Fibroblast of lung (primary cell): ENCODE data around the gene ARL10.

Experiments
- EZH2 ChIP-seq: IDR thresholded peaks from 2 replicates; pipeline ENCODE4 v1.5.1; 2012; ENCODE audit warnings: low read length, control low read depth, mild to moderate bottlenecking; ENCODE audit errors: missing control alignments
- TF ChIP-seq, protein P1 (sequence below), 2 donors: IDR thresholded peaks in 1 of 2; conservative IDR thresholded peaks in 1 of 2; 1 replicate in 1 of 2; 2 replicates in 1 of 2; pipeline ENCODE4 v1.5.1; 2011 to 2012; ENCODE audit warnings: low read length in 2 of 2, control low read depth in 1 of 2, inconsistent platforms in 1 of 2, low read depth in 1 of 2, mild to moderate bottlenecking in 1 of 2

DNA sequence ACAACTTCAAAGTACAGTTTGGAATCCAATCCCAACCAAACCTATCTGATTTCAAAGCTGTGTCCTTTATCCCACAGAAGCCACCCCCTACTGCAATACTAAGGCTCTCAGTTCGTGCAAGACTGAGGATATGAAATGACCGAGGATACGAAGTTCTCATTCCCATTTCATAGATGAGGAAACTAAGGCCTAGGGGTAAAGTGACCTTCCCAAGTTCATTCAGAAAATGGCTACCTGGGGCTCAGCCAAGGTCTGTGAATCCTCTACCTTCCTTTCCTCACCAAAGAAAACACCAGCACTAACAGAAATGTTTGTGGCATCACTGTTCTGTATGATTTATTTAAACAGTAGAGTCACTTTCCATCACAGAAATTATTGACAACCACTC lies 9.1 kb upstream of the ARL10 start:
- TF ChIP-seq, protein P1, sequence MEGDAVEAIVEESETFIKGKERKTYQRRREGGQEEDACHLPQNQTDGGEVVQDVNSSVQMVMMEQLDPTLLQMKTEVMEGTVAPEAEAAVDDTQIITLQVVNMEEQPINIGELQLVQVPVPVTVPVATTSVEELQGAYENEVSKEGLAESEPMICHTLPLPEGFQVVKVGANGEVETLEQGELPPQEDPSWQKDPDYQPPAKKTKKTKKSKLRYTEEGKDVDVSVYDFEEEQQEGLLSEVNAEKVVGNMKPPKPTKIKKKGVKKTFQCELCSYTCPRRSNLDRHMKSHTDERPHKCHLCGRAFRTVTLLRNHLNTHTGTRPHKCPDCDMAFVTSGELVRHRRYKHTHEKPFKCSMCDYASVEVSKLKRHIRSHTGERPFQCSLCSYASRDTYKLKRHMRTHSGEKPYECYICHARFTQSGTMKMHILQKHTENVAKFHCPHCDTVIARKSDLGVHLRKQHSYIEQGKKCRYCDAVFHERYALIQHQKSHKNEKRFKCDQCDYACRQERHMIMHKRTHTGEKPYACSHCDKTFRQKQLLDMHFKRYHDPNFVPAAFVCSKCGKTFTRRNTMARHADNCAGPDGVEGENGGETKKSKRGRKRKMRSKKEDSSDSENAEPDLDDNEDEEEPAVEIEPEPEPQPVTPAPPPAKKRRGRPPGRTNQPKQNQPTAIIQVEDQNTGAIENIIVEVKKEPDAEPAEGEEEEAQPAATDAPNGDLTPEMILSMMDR (conservative IDR thresholded peaks at IDR 0.05 in 1 of 2, IDR thresholded peaks at IDR 0.05 in 1 of 2; ENCODE audit: low read depth in 1 of 2, low read length in 2 of 2) = no peak
- TF ChIP-seq EZH2 = no peak
